Endothelial cell of umbilical vein (primary cell): ENCODE data around the gene AIM2.

Experiments
- CTCF ChIP-seq, 2 donors: IDR thresholded peaks; 1 replicate in 1 of 2; 2 replicates in 1 of 2; pipeline ENCODE4 v1.5.1; 2011; ENCODE audit warnings: low read length in 2 of 2, mild to moderate bottlenecking in 2 of 2, moderate library complexity in 2 of 2, control low read depth in 1 of 2, inconsistent platforms in 1 of 2, low read depth in 1 of 2; ENCODE audit not compliant: insufficient read depth in 1 of 2; ENCODE audit errors: extremely low read depth in 1 of 2
- EZH2 ChIP-seq: IDR thresholded peaks from 2 replicates; pipeline ENCODE4 v1.6.1; 2012; ENCODE audit warnings: borderline replicate concordance, low read depth, mild to moderate bottlenecking, moderate library complexity, low read length, inconsistent platforms; ENCODE audit not compliant: severe bottlenecking
- FOS ChIP-seq: IDR thresholded peaks from 2 replicates; pipeline ENCODE4 v1.6.1; 2011; ENCODE audit warnings: mild to moderate bottlenecking, low read length, moderate library complexity, borderline replicate concordance; ENCODE audit not compliant: insufficient read depth
- GATA2 ChIP-seq: IDR thresholded peaks from 2 replicates; pipeline ENCODE4 v1.7.0; 2011; ENCODE audit warnings: low read depth, mild to moderate bottlenecking, moderate library complexity, mixed read lengths, low read length; ENCODE audit not compliant: insufficient read length, insufficient read depth
- JUN ChIP-seq: IDR thresholded peaks from 2 replicates; pipeline ENCODE4 v1.6.1; 2011; ENCODE audit warnings: borderline replicate concordance, low read depth; ENCODE audit not compliant: insufficient read length, insufficient read depth
- MAX ChIP-seq: IDR thresholded peaks from 2 replicates; pipeline ENCODE4 v1.6.1; 2011; ENCODE audit not compliant: insufficient read depth, insufficient read length
- MYC ChIP-seq: IDR thresholded peaks from one replicate; pipeline ENCODE4 v1.6.1; 2011; ENCODE audit warnings: mild to moderate bottlenecking, low read depth, low read length
- POLR2A ChIP-seq: IDR thresholded peaks from 2 replicates; pipeline ENCODE4 v1.6.1; 2012; ENCODE audit warnings: low read depth, mild to moderate bottlenecking, control low read depth, low read length
- POLR2AphosphoS5 ChIP-seq: IDR thresholded peaks from 2 replicates; pipeline ENCODE4 v1.6.1; 2012; ENCODE audit warnings: low read depth, mild to moderate bottlenecking, control low read depth, low read length, moderate library complexity; ENCODE audit not compliant: insufficient read depth

- TF ChIP-seq MYC: peak; percentile 100
- TF ChIP-seq POLR2A: peak; percentile 78
- TF ChIP-seq CTCF (IDR thresholded peaks at IDR 0.05; ENCODE audit: extremely low read depth in 1 of 2, insufficient read depth in 1 of 2, low read depth in 1 of 2, low read length in 2 of 2): no peak
- TF ChIP-seq EZH2: no peak
- TF ChIP-seq POLR2AphosphoS5: peak; percentile 90
- peak; percentile 89 for TF ChIP-seq JUN
- TF ChIP-seq MAX: peak; percentile 99
- peak; percentile 91 for TF ChIP-seq FOS
- no peak for TF ChIP-seq GATA2
Measured at GRCh38 chr1:159015440-159015909, 61.1 kb downstream of the AIM2 start.
